ENCODE data around the gene CROCC2.

- TF ChIP-seq, protein P1, sequence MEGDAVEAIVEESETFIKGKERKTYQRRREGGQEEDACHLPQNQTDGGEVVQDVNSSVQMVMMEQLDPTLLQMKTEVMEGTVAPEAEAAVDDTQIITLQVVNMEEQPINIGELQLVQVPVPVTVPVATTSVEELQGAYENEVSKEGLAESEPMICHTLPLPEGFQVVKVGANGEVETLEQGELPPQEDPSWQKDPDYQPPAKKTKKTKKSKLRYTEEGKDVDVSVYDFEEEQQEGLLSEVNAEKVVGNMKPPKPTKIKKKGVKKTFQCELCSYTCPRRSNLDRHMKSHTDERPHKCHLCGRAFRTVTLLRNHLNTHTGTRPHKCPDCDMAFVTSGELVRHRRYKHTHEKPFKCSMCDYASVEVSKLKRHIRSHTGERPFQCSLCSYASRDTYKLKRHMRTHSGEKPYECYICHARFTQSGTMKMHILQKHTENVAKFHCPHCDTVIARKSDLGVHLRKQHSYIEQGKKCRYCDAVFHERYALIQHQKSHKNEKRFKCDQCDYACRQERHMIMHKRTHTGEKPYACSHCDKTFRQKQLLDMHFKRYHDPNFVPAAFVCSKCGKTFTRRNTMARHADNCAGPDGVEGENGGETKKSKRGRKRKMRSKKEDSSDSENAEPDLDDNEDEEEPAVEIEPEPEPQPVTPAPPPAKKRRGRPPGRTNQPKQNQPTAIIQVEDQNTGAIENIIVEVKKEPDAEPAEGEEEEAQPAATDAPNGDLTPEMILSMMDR (IDR thresholded peaks at IDR 0.05): no peak
- TF ChIP-seq POLR2A (IDR thresholded peaks at IDR 0.05): no peak
Measured at GRCh38 chr2:240954436-240955305, 48.5 kb downstream of the CROCC2 start.

Data from lower leg skin (tissue), 3 donors.